GM04503 (cell line): ENCODE results near the gene MDN1.
"Not testable (repeated sequence)": the region's sequence is repeated elsewhere in the genome, so short reads cannot be mapped to it uniquely, and the experiment has no call there.

ENCODE experiments used
- DNase-seq: peaks from one replicate; pipeline ENCODE4 v3.0.0-alpha.2; 2012; ENCODE audit warnings: low read depth

The MDN1 gene

GRCh38 chr6:89649682-89650081, 169.9 kb downstream of the MDN1 start:
- no peak for DNase-seq

GRCh38 chr6:89644864-89645263, 174.7 kb downstream of the MDN1 start:
- no peak for DNase-seq

- DNase-seq: no peak
Measured at GRCh38 chr6:89643406-89643805, 176.2 kb downstream of the MDN1 start.

- DNase-seq: no peak
Measured at GRCh38 chr6:89642956-89643355, 176.6 kb downstream of the MDN1 start.

- DNase-seq: not testable (repeated sequence)
Measured at GRCh38 chr6:89641581-89641980, 178.0 kb downstream of the MDN1 start.

GRCh38 chr6:89640804-89641203, 178.8 kb downstream of the MDN1 start:
- no peak for DNase-seq

- peak; percentile 66 for DNase-seq
Measured at GRCh38 chr6:89638320-89639195, 181.0 kb downstream of the MDN1 start, which contains the start of gene LYRM2. Gene LYRM2, minus strand, starts transcription at chr6:89638747. Its CDS starts 31 bp downstream, at chr6:89638716.

- DNase-seq: no peak
Measured at GRCh38 chr6:89637960-89638319, 181.7 kb downstream of the MDN1 start.

GRCh38 chr6:89636412-89636811, 183.2 kb downstream of the MDN1 start:
- DNase-seq: not testable (repeated sequence)

GRCh38 chr6:89630488-89630887, 189.1 kb downstream of the MDN1 start:
- DNase-seq: no peak

GRCh38 chr6:89623749-89624148, 195.8 kb downstream of the MDN1 start:
- DNase-seq: no peak

GRCh38 chr6:89619567-89619966, 200.0 kb downstream of the MDN1 start:
- no peak for DNase-seq

GRCh38 chr6:89618026-89618425, 201.6 kb downstream of the MDN1 start:
- DNase-seq: no peak

GRCh38 chr6:89616531-89616930, 203.1 kb downstream of the MDN1 start:
- DNase-seq: no peak

GRCh38 chr6:89615882-89616281, 203.7 kb downstream of the MDN1 start:
- DNase-seq: no peak

- no peak for DNase-seq
Measured at GRCh38 chr6:89613790-89614189, 205.8 kb downstream of the MDN1 start.

GRCh38 chr6:89612121-89612520, 207.5 kb downstream of the MDN1 start:
- DNase-seq: no peak

- peak; percentile 1 for DNase-seq
Measured at GRCh38 chr6:89611666-89612065, 207.9 kb downstream of the MDN1 start.

GRCh38 chr6:89610149-89610642, 209.4 kb downstream of the MDN1 start:
- no peak for DNase-seq

- DNase-seq: no peak
Measured at GRCh38 chr6:89605861-89606260, 213.7 kb downstream of the MDN1 start.

- DNase-seq: no peak
Measured at GRCh38 chr6:89604653-89605052, 214.9 kb downstream of the MDN1 start.

GRCh38 chr6:89602166-89602565, 217.4 kb downstream of the MDN1 start:
- no peak for DNase-seq

GRCh38 chr6:89599727-89600126, 219.9 kb downstream of the MDN1 start:
- DNase-seq: no peak

- no peak for DNase-seq
Measured at GRCh38 chr6:89597988-89598387, 221.6 kb downstream of the MDN1 start.
